ENCODE data around the gene HNRNPF.

The HNRNPF gene

DNA sequence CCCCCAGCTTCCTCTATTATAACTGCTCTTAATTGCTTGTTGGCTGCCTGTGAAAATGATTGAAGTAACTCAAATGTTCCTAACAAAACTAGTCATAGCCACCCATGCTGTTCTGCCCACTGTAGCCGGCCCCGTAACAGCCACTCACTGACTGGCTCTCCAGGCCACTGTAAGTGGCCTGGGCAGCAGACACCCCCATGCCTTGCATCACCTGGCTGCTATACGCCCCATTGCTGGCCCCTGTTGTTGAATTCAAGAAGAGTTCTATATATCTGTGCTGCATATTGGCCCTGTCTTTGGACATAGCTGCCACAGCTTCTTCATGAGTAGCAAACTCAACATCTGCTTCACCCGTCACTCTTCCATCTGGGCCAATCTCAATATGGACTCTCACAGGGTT lies 22.4 kb downstream of the HNRNPF start:
- H3K4me1 ChIP-seq (ENCODE audit: insufficient read depth, low read length) = peaks cover 14% of the 10 kb centered on the region; the same call in 1 of the 2 replicates
- peaks cover 64% of the 10 kb centered on the region for H4K20me1 ChIP-seq (ENCODE audit: insufficient read depth, low read length)
- H3K9ac ChIP-seq (ENCODE audit: low read depth, low read length) = no peak overlapping the region
- no peak overlapping the region for H3K4me3 ChIP-seq (ENCODE audit: low read depth in 1 of 2, low read length in 2 of 2)
- peaks cover 67% of the 10 kb centered on the region for H3K36me3 ChIP-seq (ENCODE audit: insufficient read depth, low read length)
- TF ChIP-seq, protein P1, sequence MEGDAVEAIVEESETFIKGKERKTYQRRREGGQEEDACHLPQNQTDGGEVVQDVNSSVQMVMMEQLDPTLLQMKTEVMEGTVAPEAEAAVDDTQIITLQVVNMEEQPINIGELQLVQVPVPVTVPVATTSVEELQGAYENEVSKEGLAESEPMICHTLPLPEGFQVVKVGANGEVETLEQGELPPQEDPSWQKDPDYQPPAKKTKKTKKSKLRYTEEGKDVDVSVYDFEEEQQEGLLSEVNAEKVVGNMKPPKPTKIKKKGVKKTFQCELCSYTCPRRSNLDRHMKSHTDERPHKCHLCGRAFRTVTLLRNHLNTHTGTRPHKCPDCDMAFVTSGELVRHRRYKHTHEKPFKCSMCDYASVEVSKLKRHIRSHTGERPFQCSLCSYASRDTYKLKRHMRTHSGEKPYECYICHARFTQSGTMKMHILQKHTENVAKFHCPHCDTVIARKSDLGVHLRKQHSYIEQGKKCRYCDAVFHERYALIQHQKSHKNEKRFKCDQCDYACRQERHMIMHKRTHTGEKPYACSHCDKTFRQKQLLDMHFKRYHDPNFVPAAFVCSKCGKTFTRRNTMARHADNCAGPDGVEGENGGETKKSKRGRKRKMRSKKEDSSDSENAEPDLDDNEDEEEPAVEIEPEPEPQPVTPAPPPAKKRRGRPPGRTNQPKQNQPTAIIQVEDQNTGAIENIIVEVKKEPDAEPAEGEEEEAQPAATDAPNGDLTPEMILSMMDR (IDR thresholded peaks at IDR 0.05; ENCODE audit: borderline replicate concordance, extremely low read depth, low read length, poor library complexity, severe bottlenecking) = no peak
- TF ChIP-seq EZH2 (IDR thresholded peaks at IDR 0.05; ENCODE audit: borderline replicate concordance, low read depth, low read length, severe bottlenecking) = no peak
- no peaks in the 10 kb centered on the region for H3K27me3 ChIP-seq (ENCODE audit: insufficient read depth, low read length, poor library complexity)
- ATAC-seq (ENCODE audit: insufficient read depth, low read depth) = no peak
- DNase-seq = no peak
- no peak overlapping the region for H2AFZ ChIP-seq (ENCODE audit: low read depth, low read length)
- no peak overlapping the region for H3K27ac ChIP-seq (ENCODE audit: low read length)
- no peak overlapping the region for H3K4me2 ChIP-seq (ENCODE audit: insufficient read depth, low read length)
- H3K79me2 ChIP-seq (ENCODE audit: insufficient read depth, low read length) = peaks cover 50% of the 10 kb centered on the region
- H3K9me3 ChIP-seq (ENCODE audit: insufficient read depth, low read length, severe bottlenecking) = no peaks in the 10 kb centered on the region

DNA sequence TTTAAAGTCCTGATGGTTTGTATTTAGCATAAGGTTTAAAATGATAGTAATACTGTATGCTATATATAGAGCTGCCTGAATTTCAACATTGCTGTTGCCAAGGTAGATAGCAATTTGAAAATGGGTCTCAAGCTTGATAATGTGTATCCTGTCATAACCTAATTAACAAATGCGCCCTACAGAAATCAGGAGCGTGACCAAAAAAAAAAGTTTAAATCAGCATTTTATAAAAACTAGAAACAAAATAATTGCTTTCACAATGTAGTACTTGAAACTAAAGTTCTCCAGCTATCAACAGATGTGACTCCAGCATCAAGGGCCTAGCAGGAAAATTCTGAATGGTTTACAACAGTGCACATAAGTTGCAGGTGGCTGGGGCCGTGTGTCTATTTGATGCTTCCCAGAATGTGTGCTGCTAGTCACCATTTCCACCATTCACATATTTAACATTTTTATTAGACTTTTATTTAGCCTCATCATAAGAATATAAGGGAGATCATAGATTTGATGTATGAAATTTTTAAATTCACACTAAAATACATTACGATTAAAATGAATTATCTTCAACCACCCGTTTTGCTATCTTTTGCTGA lies 23.5 kb downstream of the HNRNPF start:
- no peak overlapping the region for H3K4me3 ChIP-seq (ENCODE audit: low read depth in 1 of 2, low read length in 2 of 2)
- no peak overlapping the region for H3K4me2 ChIP-seq (ENCODE audit: insufficient read depth, low read length)
- no peak for ATAC-seq (ENCODE audit: insufficient read depth, low read depth)
- H3K79me2 ChIP-seq (ENCODE audit: insufficient read depth, low read length) = peaks cover 40% of the 10 kb centered on the region
- H3K36me3 ChIP-seq (ENCODE audit: insufficient read depth, low read length) = peaks cover 57% of the 10 kb centered on the region
- no peak overlapping the region for H2AFZ ChIP-seq (ENCODE audit: low read depth, low read length)
- no peaks in the 10 kb centered on the region for H3K9me3 ChIP-seq (ENCODE audit: insufficient read depth, low read length, severe bottlenecking)
- H3K27me3 ChIP-seq (ENCODE audit: insufficient read depth, low read length, poor library complexity) = no peaks in the 10 kb centered on the region
- H3K9ac ChIP-seq (ENCODE audit: low read depth, low read length) = no peak overlapping the region
- TF ChIP-seq, protein P1 (IDR thresholded peaks at IDR 0.05; ENCODE audit: borderline replicate concordance, extremely low read depth, low read length, poor library complexity, severe bottlenecking) = no peak
- TF ChIP-seq EZH2 (IDR thresholded peaks at IDR 0.05; ENCODE audit: borderline replicate concordance, low read depth, low read length, severe bottlenecking) = no peak
- DNase-seq = no peak
- peaks cover 53% of the 10 kb centered on the region for H4K20me1 ChIP-seq (ENCODE audit: insufficient read depth, low read length)
- peaks cover 6% of the 10 kb centered on the region; the same call in 1 of the 2 replicates for H3K4me1 ChIP-seq (ENCODE audit: insufficient read depth, low read length)
- no peak overlapping the region for H3K27ac ChIP-seq (ENCODE audit: low read length)

DNA sequence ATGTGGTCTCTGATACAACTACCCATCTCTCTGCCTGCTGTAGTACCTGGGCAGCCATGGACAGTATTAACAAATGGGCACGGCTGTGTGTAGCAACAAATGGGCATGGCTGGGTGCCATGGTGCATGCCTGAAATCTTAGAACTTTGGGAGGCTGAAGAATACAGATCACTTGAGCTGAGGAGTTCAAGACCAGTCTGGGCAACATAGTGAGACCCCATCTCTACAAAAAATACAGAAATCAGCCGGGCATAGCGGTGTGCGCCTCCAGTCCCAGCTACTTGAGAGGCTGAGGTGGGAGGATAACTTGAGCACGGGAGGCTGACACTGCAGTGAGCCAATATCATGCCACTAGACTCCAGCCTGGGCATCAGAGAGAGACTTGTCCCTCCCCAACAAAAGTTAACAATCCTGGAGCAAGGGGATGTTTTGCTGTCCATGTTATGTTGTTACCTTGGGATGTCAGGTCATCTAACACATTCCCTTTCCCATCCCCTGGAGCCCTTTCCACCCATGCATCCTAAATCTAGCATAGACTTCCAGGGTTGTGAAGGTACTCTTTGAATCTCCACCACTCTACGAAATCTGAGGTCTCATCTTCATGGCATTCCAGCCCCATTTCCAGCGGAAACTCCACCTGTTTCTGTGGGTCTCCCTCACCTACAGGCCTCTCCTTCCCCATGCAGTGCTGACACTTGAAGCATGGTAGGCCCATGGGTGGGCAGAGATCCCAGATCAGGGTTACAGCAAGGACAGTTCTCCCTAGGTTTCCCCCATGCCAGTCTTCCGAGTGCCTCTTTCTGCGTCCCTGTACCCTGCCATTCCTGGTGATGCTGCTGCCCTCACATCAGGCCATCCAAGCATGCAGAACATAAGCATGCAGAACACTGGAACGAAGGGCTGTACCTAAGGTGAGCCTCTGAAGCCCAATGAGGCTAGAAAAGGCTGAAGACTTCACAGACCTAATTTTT lies 24.4 kb downstream of the HNRNPF start:
- ATAC-seq (ENCODE audit: insufficient read depth, low read depth) (peak; percentile 44), DNase-seq (peak; percentile 32)
- no peaks in the 10 kb centered on the region for H3K27me3 ChIP-seq (ENCODE audit: insufficient read depth, low read length, poor library complexity)
- H2AFZ ChIP-seq (ENCODE audit: low read depth, low read length) = no peak overlapping the region
- H3K4me1 ChIP-seq (ENCODE audit: insufficient read depth, low read length) = no peaks in the 10 kb centered on the region
- H3K27ac ChIP-seq (ENCODE audit: low read length) = no peak overlapping the region
- H3K79me2 ChIP-seq (ENCODE audit: insufficient read depth, low read length) = peaks cover 30% of the 10 kb centered on the region
- H3K4me2 ChIP-seq (ENCODE audit: insufficient read depth, low read length) = no peak overlapping the region
- H3K36me3 ChIP-seq (ENCODE audit: insufficient read depth, low read length) = peaks cover 47% of the 10 kb centered on the region
- H3K9me3 ChIP-seq (ENCODE audit: insufficient read depth, low read length, severe bottlenecking) = no peaks in the 10 kb centered on the region
- H4K20me1 ChIP-seq (ENCODE audit: insufficient read depth, low read length) = peaks cover 44% of the 10 kb centered on the region
- no peak for TF ChIP-seq EZH2 (IDR thresholded peaks at IDR 0.05; ENCODE audit: borderline replicate concordance, low read depth, low read length, severe bottlenecking)
- TF ChIP-seq, protein P1 (IDR thresholded peaks at IDR 0.05; ENCODE audit: borderline replicate concordance, extremely low read depth, low read length, poor library complexity, severe bottlenecking) = no peak
- no peak overlapping the region for H3K4me3 ChIP-seq (ENCODE audit: low read depth in 1 of 2, low read length in 2 of 2)
- no peak overlapping the region for H3K9ac ChIP-seq (ENCODE audit: low read depth, low read length)
